Ishikawa (cell line): ENCODE results near the gene PMEPA1.

Experiments used
- CEBPB ChIP-seq: IDR thresholded peaks from 2 replicates; pipeline ENCODE4 v1.6.1; 2012
- CREB1 ChIP-seq: IDR thresholded peaks from 2 replicates; pipeline ENCODE4 v1.6.1; 2012; ENCODE audit warnings: low read depth
- EP300 ChIP-seq: IDR thresholded peaks from 2 replicates; pipeline ENCODE4 v1.6.1; 2012; ENCODE audit warnings: borderline replicate concordance
- FOXM1 ChIP-seq: IDR thresholded peaks from 2 replicates; pipeline ENCODE4 v1.6.1; 2012; ENCODE audit warnings: low read depth, borderline replicate concordance
- RAD21 ChIP-seq: IDR thresholded peaks from 2 replicates; pipeline ENCODE4 v1.6.1; 2012; ENCODE audit warnings: low read depth
- TAF1 ChIP-seq: IDR thresholded peaks from 2 replicates; pipeline ENCODE4 v1.6.1; 2012; ENCODE audit warnings: low read depth, mild to moderate bottlenecking
- TCF12 ChIP-seq: IDR thresholded peaks from 2 replicates; pipeline ENCODE4 v1.6.1; 2012; ENCODE audit warnings: low read depth
- TEAD4 ChIP-seq: IDR thresholded peaks from 2 replicates; pipeline ENCODE4 v1.6.1; 2012
- YY1 ChIP-seq: IDR thresholded peaks from 2 replicates; pipeline ENCODE4 v1.6.1; 2012; ENCODE audit warnings: low read depth
- TF ChIP-seq, protein P1 (sequence below): IDR thresholded peaks from 2 replicates; pipeline ENCODE4 v1.6.1; 2012; ENCODE audit warnings: low read depth, mild to moderate bottlenecking
- TF ChIP-seq, protein P2 (sequence below): IDR thresholded peaks from 2 replicates; pipeline ENCODE4 v1.6.1; 2012

DNA sequence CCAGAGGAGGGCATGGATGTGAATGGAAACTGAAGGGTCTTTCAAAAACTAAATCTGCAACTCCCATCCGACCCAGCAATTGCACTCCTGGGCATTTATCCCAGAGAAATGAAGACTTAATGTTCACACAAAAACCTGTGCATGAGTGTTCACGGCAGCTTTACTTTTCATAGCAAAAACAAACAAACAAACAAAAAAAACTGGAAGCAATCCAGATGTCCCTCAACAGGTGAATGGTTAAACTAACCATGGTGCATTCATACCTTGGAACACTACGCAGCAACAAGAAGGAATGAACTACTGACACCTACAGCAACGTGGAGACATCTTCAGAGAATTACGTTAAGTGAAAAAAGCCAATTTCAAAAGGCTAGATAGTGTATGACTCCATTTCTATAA is 32.2 kb downstream of the PMEPA1 start:
- TF ChIP-seq, protein P1, sequence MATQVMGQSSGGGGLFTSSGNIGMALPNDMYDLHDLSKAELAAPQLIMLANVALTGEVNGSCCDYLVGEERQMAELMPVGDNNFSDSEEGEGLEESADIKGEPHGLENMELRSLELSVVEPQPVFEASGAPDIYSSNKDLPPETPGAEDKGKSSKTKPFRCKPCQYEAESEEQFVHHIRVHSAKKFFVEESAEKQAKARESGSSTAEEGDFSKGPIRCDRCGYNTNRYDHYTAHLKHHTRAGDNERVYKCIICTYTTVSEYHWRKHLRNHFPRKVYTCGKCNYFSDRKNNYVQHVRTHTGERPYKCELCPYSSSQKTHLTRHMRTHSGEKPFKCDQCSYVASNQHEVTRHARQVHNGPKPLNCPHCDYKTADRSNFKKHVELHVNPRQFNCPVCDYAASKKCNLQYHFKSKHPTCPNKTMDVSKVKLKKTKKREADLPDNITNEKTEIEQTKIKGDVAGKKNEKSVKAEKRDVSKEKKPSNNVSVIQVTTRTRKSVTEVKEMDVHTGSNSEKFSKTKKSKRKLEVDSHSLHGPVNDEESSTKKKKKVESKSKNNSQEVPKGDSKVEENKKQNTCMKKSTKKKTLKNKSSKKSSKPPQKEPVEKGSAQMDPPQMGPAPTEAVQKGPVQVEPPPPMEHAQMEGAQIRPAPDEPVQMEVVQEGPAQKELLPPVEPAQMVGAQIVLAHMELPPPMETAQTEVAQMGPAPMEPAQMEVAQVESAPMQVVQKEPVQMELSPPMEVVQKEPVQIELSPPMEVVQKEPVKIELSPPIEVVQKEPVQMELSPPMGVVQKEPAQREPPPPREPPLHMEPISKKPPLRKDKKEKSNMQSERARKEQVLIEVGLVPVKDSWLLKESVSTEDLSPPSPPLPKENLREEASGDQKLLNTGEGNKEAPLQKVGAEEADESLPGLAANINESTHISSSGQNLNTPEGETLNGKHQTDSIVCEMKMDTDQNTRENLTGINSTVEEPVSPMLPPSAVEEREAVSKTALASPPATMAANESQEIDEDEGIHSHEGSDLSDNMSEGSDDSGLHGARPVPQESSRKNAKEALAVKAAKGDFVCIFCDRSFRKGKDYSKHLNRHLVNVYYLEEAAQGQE: no peak
- TF ChIP-seq EP300 (no peak), TEAD4 (no peak), TAF1 (no peak), TCF12 (no peak), CREB1 (no peak), CEBPB (no peak), RAD21 (no peak), FOXM1 (no peak), YY1 (no peak)
- TF ChIP-seq, protein P2, sequence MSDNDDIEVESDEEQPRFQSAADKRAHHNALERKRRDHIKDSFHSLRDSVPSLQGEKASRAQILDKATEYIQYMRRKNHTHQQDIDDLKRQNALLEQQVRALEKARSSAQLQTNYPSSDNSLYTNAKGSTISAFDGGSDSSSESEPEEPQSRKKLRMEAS: no peak
